GM23338 (cell line): ENCODE measurements around the gene ATG2A. TPM values are rescaled to one million over a fixed set of nuclear protein-coding genes. Genes with fewer than 3 reads are reported as not detected.

Experiments
- ATAC-seq: fragments of 200-7000 bp; cut with Tn5 transposase; 3 replicates; pipeline ENCODE4 v1.9.1; 2020
- DNase-seq: peaks from one replicate; pipeline ENCODE4 v3.0.0-alpha.2; 2015; ENCODE audit warnings: low spot score
- H2AFZ ChIP-seq: fragments of 200-600 bp; sonication (generic); 2 replicates; pipeline ENCODE4 v1.8.0; 2016; ENCODE audit warnings: antibody characterized with exemption, mild to moderate bottlenecking, moderate library complexity
- H3F3A ChIP-seq: fragments of 200-600 bp; sonication (generic); replicated peaks from 2 replicates; pipeline ENCODE4 v1.8.0; 2017; ENCODE audit warnings: antibody characterized with exemption, mixed run types, low read depth
- H3K27ac ChIP-seq: fragments of 200-600 bp; sonication (generic); 2 replicates; pipeline ENCODE4 v1.6.1; 2016; ENCODE audit warnings: low read depth
- H3K27me3 ChIP-seq: fragments of 200-600 bp; sonication (generic); 2 replicates; pipeline ENCODE4 v1.8.0; 2016; ENCODE audit warnings: mild to moderate bottlenecking, mixed run types, moderate library complexity; ENCODE audit not compliant: insufficient read depth
- H3K36me3 ChIP-seq: fragments of 200-600 bp; sonication (generic); 2 replicates; pipeline ENCODE4 v1.8.0; 2016; ENCODE audit warnings: mild to moderate bottlenecking; ENCODE audit not compliant: insufficient read depth
- H3K4me1 ChIP-seq: fragments of 200-600 bp; sonication (generic); 2 replicates; pipeline ENCODE4 v1.8.0; 2016; ENCODE audit warnings: mild to moderate bottlenecking, moderate library complexity; ENCODE audit not compliant: insufficient read depth
- H3K4me2 ChIP-seq: fragments of 200-600 bp; sonication (generic); 2 replicates; pipeline ENCODE4 v1.7.1; 2017; ENCODE audit warnings: mixed run types
- H3K4me3 ChIP-seq: fragments of 200-600 bp; sonication (generic); 2 replicates; pipeline ENCODE4 v1.6.1; 2016; ENCODE audit warnings: mixed run types
- H3K79me2 ChIP-seq: fragments of 200-600 bp; sonication (generic); replicated peaks from 2 replicates; pipeline ENCODE4 v1.8.0; 2017; ENCODE audit warnings: mild to moderate bottlenecking; ENCODE audit not compliant: insufficient read depth
- H3K9me2 ChIP-seq: fragments of 200-600 bp; sonication (generic); 2 replicates; pipeline ENCODE4 v1.8.0; 2017; ENCODE audit not compliant: insufficient read depth
- H4K20me1 ChIP-seq: fragments of 200-600 bp; sonication (generic); replicated peaks from 2 replicates; pipeline ENCODE4 v1.8.0; 2017; ENCODE audit warnings: mild to moderate bottlenecking; ENCODE audit not compliant: insufficient read depth
- H3K27ac Mint-ChIP-seq: 2 replicates; pipeline ENCODE4 v1.8.0; 2020; ENCODE audit warnings: inconsistent platforms, mild to moderate bottlenecking, moderate library complexity, mixed read lengths
- H3K27me3 Mint-ChIP-seq: 3 replicates; pipeline ENCODE4 v1.8.0; 2022; ENCODE audit warnings: low read depth, mild to moderate bottlenecking, moderate library complexity, mixed read lengths, inconsistent platforms; ENCODE audit not compliant: insufficient read depth, poor library complexity
- H3K36me3 Mint-ChIP-seq: 3 replicates; pipeline ENCODE4 v1.8.0; 2021; ENCODE audit warnings: low read depth, mild to moderate bottlenecking, inconsistent platforms, moderate library complexity, mixed read lengths
- H3K4me1 Mint-ChIP-seq: 3 replicates; pipeline ENCODE4 v1.8.0; 2020; ENCODE audit warnings: mild to moderate bottlenecking, inconsistent platforms, mixed read lengths
- H3K4me3 Mint-ChIP-seq: 3 replicates; pipeline ENCODE4 v1.8.0; 2021; ENCODE audit warnings: moderate library complexity, mild to moderate bottlenecking, inconsistent platforms, mixed read lengths
- H3K9me3 Mint-ChIP-seq: 3 replicates; pipeline ENCODE4 v1.8.0; 2020; ENCODE audit warnings: moderate library complexity, mild to moderate bottlenecking, inconsistent platforms, mixed read lengths
- EZH2phosphoT487 ChIP-seq: fragments of 200-600 bp; sonication (generic); IDR thresholded peaks from one replicate; pipeline ENCODE4 v1.8.1; 2018; ENCODE audit warnings: antibody characterized with exemption; ENCODE audit not compliant: unreplicated experiment
- JUNB ChIP-seq: IDR thresholded peaks from one replicate; pipeline ENCODE4 v1.6.1; 2016; ENCODE audit warnings: antibody characterized with exemption; ENCODE audit not compliant: unreplicated experiment
- POLR2AphosphoS5 ChIP-seq: IDR thresholded peaks from 2 replicates; pipeline ENCODE4 v1.6.1; 2016; ENCODE audit warnings: antibody characterized with exemption, low read depth
- STAT1 ChIP-seq: IDR thresholded peaks from one replicate; pipeline ENCODE4 v1.6.1; 2016; ENCODE audit warnings: antibody characterized with exemption; ENCODE audit not compliant: unreplicated experiment
- ZNF114 ChIP-seq: fragments of 250-450 bp; sonication (Bioruptor Pico); IDR thresholded peaks from 2 replicates; pipeline ENCODE4 v1.5.0; 2020; ENCODE audit warnings: mild to moderate bottlenecking, moderate library complexity
- ZNF331 ChIP-seq: fragments of 250-450 bp; sonication (Bioruptor Pico); IDR thresholded peaks from 2 replicates; pipeline ENCODE4 v1.5.0; 2020; ENCODE audit warnings: low read depth, mild to moderate bottlenecking, moderate library complexity
- ZNF462 ChIP-seq: fragments of 250-450 bp; sonication (Bioruptor Pico); IDR thresholded peaks from 2 replicates; pipeline ENCODE4 v1.5.0; 2020; ENCODE audit warnings: mild to moderate bottlenecking, moderate library complexity
- polyA plus RNA-seq: library from polyadenylated mRNA; unstranded; fragments of >200 nt; fragmentation: Nextera tagmentation; extraction: Ambion mirVana; gene quantifications from 2 replicates; pipeline ENCODE4 v1.2.1, GENCODE V29; 2016
- total RNA-seq: library from RNA; depleted of rRNA; stranded (reverse); fragments of >200 nt; shearing (Covaris generic); gene quantifications from 2 replicates; pipeline ENCODE4 v1.2.3, GENCODE V29; 2014
- TF ChIP-seq, protein P1 (sequence below), 2 experiments: fragments of 200-600 bp in 1 of 2; sonication (generic) in 1 of 2; conservative IDR thresholded peaks; 2 replicates each; pipeline versions ENCODE4 v1.5.1 to v1.6.1; 2016 to 2017; ENCODE audit warnings: antibody characterized with exemption in 2 of 2, low read depth in 2 of 2, mild to moderate bottlenecking in 2 of 2, moderate library complexity in 1 of 2
- TF ChIP-seq, protein P2 (sequence below): IDR thresholded peaks from one replicate; pipeline ENCODE4 v1.6.1; 2018; ENCODE audit warnings: antibody characterized with exemption; ENCODE audit not compliant: unreplicated experiment

ATG2A gene
- total and polyA plus RNA-seq, 2 experiments from 2014 or later: 8.7 to 31.7 TPM

GRCh38 chr11:64924910-64925284, 7.9 kb upstream of the ATG2A start (continued):
- TF ChIP-seq, protein P1, sequence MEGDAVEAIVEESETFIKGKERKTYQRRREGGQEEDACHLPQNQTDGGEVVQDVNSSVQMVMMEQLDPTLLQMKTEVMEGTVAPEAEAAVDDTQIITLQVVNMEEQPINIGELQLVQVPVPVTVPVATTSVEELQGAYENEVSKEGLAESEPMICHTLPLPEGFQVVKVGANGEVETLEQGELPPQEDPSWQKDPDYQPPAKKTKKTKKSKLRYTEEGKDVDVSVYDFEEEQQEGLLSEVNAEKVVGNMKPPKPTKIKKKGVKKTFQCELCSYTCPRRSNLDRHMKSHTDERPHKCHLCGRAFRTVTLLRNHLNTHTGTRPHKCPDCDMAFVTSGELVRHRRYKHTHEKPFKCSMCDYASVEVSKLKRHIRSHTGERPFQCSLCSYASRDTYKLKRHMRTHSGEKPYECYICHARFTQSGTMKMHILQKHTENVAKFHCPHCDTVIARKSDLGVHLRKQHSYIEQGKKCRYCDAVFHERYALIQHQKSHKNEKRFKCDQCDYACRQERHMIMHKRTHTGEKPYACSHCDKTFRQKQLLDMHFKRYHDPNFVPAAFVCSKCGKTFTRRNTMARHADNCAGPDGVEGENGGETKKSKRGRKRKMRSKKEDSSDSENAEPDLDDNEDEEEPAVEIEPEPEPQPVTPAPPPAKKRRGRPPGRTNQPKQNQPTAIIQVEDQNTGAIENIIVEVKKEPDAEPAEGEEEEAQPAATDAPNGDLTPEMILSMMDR (conservative IDR thresholded peaks at IDR 0.05; ENCODE audit: low read depth in 2 of 2): no peak
- TF ChIP-seq EZH2phosphoT487 (no peak), ZNF114 (CRISPR knock-in tag) (no peak), POLR2AphosphoS5 (no peak)

GRCh38 chr11:64923944-64924909, 7.2 kb upstream of the ATG2A start, which contains the start of gene PPP2R5B:
PPP2R5B (plus strand) TSS chr11:64924689; CDS start chr11:64925735, 1,046 bp downstream.
- ATAC-seq (peak; percentile 89), DNase-seq (peak; percentile 94)
- Mint-ChIP-seq H3K4me1 (peaks cover 6% of the 10 kb centered on the region; the same call in 1 of the 3 replicates), H3K36me3 (no peaks in the 10 kb centered on the region), H3K27me3 (peaks cover 11% of the 10 kb centered on the region), H3K9me3 (no peaks in the 10 kb centered on the region; the same call in 2 of the 3 replicates), H3K27ac (peak within 1 kb of the TSS; percentile 94), H3K4me3 (peak within 1 kb of the TSS; percentile 90)
- Histone ChIP-seq H2AFZ (peak within 1 kb of the TSS; percentile 100), H4K20me1 (no peaks in the 10 kb centered on the region; the same call in 1 of the 2 replicates), H3K27ac (peak within 1 kb of the TSS; percentile 78; the same call in 1 of the 2 replicates), H3K36me3 (no peaks in the 10 kb centered on the region), H3K79me2 (no peaks in the 10 kb centered on the region), H3K4me1 (peaks cover 4% of the 10 kb centered on the region; the same call in 1 of the 2 replicates), H3F3A (no peaks in the 10 kb centered on the region), H3K4me2 (peak within 1 kb of the TSS; percentile 99), H3K4me3 (peak within 1 kb of the TSS; percentile 90), H3K9me2 (no peaks in the 10 kb centered on the region), H3K27me3 (no peaks in the 10 kb centered on the region)
- no peak for TF ChIP-seq ZNF462 (CRISPR knock-in tag)
- TF ChIP-seq, protein P1 (conservative IDR thresholded peaks at IDR 0.05; ENCODE audit: low read depth in 2 of 2): no peak
- TF ChIP-seq POLR2AphosphoS5: peak; percentile 42
- no peak for TF ChIP-seq ZNF331 (CRISPR knock-in tag)
- no peak for TF ChIP-seq STAT1
- TF ChIP-seq, protein P2, sequence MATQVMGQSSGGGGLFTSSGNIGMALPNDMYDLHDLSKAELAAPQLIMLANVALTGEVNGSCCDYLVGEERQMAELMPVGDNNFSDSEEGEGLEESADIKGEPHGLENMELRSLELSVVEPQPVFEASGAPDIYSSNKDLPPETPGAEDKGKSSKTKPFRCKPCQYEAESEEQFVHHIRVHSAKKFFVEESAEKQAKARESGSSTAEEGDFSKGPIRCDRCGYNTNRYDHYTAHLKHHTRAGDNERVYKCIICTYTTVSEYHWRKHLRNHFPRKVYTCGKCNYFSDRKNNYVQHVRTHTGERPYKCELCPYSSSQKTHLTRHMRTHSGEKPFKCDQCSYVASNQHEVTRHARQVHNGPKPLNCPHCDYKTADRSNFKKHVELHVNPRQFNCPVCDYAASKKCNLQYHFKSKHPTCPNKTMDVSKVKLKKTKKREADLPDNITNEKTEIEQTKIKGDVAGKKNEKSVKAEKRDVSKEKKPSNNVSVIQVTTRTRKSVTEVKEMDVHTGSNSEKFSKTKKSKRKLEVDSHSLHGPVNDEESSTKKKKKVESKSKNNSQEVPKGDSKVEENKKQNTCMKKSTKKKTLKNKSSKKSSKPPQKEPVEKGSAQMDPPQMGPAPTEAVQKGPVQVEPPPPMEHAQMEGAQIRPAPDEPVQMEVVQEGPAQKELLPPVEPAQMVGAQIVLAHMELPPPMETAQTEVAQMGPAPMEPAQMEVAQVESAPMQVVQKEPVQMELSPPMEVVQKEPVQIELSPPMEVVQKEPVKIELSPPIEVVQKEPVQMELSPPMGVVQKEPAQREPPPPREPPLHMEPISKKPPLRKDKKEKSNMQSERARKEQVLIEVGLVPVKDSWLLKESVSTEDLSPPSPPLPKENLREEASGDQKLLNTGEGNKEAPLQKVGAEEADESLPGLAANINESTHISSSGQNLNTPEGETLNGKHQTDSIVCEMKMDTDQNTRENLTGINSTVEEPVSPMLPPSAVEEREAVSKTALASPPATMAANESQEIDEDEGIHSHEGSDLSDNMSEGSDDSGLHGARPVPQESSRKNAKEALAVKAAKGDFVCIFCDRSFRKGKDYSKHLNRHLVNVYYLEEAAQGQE: no peak
- no peak for TF ChIP-seq JUNB
